MV-4-11 (cell line): ENCODE data around the gene SC5D.

Source experiments
- DNase-seq: peaks from one replicate; lab custom pipeline; 2025; lab: John Stamatoyannopoulos, UW

The SC5D gene

GRCh38 chr11:121329781-121330395 is 37.3 kb downstream of the SC5D start:
- DNase-seq, result no peak

DNA sequence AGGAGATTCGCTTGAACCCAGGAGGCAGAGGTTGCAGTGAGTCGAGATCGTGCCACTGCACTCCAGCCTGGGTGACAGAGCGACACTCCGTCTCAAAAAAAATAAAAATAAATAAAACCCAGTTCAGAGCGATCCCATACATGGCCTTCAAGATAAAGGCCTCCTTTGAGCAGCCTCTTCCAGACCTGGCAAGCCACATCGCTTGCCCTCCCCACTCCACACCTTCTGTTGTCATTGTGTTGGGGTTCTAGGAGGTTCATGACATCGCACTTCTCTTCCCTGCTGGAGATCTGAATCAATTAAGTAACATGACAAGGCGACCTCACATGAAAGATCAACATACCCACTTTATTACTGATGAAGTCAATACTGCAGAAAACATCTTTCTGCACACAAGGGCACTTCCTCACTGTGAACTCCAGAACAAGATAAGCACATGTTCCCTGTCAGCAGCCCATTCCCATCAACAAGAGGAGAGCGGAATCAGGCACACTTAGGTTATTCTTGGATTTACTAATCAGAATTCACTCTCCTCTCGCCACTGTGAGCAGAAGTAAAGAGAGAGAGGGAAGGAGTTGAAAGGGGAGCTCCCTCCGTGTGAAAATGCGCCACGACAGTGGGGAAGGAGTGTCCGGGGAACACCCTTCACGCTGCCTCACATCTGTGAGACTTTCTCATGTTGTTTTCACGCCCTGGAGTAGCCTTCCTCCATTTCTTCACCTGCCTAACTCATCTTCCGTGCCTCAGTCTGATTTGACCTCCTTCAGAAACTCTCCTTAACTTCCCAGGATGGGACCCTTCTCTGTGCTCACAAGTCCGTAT is 38.3 kb downstream of the SC5D start:
- no peak for DNase-seq

DNA sequence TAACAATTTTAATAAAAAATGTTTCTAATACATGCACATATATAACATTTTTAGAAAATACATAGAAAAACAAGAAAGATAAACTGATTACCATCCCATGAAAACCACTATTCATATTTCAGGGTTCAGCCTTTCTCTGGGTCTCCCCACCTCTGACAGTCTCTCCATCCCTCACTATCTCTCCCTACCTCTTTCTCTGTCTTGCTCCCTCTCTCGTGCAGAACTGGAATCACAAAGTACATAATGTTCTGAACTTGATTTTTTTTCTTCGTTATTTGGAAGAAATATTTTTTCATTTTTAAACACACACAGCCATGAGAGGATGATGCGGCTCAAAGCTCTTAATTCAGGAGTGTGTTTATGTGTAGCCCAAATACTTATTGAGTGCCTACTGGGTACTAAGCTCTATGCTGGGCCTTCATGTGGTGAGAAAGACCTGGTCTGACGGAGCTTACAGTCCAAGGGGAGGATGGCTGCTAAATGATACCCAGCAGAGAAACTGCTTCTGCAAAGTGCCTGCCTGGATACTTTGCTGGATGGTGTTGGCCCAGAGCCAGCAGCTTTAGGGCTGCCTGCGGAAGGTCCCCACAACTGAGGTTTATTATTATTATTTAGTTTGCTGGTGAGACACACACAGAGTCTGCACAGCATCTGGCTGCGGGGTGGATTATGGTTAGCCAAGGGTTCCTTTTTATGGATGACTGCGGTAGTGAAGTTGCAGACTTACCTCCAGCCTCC is 42.6 kb downstream of the SC5D start:
- peak; percentile 61 for DNase-seq

- peak; percentile 96 for DNase-seq
Observed at GRCh38 chr11:121336279-121336937, 43.8 kb downstream of the SC5D start.

DNA sequence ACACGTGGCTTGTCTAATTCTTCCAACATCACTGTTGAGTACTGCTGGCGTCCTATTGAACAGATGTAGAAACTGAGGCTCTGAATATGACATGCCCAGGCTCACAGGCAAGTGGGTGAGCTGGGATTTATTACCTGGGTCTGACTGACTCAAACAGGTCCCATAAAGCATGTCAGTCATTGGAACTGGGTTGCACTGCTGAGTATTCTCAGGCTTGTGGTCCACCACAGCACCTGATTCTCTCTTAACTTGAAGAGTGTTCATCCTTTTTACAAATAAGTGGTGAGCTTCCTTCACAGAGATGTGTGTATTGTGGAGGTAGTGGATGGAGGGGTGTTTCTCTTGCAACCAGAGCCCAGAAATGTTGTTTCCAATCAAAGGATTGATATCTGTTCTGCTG is 44.5 kb downstream of the SC5D start:
- DNase-seq, result no peak

GRCh38 chr11:121337740-121338272 is 45.2 kb downstream of the SC5D start:
- DNase-seq, result peak; percentile 46

GRCh38 chr11:121338536-121338935 is 46.0 kb downstream of the SC5D start:
- DNase-seq, result no peak

GRCh38 chr11:121340032-121340580 is 47.5 kb downstream of the SC5D start:
- peak; percentile 70 for DNase-seq

DNA sequence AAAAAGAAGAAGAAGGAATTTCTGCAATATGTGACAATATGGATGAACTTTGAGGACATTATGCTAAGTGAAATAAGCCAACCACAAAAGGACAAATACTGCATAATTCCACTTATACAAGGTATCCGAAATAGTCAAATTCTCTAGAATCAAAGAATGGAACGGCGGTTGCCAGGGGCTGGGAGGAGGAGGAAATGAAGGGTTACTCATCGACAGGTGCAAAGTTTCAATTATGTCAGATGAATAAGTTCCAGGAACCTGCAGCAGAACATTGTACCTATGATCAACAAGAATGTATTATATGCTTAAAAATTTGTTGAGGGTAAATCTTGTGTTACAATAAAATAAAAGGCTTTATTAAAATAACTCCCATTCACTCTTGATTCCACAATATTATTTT is 49.0 kb downstream of the SC5D start:
- DNase-seq, result no peak

DNA sequence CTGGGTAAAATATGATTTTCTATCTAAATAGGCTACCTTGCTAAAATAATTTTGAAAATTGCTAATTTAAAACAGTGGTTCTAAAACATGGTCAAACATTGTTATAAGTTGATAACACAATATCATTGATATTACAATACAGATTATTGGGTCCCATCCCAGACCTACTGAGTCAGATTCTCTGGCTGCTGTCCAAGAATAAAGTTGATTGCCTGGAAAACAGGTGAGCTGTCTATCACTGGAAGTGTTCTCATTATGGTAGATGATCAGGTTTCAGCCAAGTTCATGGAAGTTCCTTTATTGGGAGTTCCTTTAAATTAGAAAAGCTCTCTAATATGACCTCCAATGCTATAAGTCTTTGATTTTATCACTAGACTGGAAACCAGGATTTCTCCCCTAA is 52.3 kb downstream of the SC5D start:
- no peak for DNase-seq

GRCh38 chr11:121347094-121347493 is 54.5 kb downstream of the SC5D start:
- no peak for DNase-seq

DNA sequence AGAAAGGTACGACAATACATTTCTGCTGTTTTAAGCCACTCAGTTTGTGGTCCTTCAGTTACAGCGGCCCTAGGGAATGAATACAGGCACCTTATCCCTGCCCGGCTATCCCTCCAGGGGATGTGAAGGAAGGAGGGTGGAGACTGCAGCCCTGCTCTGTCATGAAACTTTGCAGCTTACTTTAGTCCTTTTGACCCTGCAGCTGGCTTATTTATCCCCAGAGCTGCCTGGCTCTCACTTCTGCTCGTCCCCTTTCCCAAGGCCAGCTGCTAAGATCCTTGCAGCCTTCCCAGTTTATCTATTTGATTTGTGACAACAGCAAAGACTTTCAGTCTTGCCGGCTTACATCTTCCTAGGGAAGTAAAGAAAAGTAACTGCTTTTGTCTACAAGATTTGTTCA is 55.2 kb downstream of the SC5D start:
- no peak for DNase-seq

GRCh38 chr11:121348220-121348875 is 55.8 kb downstream of the SC5D start:
- no peak for DNase-seq

DNA sequence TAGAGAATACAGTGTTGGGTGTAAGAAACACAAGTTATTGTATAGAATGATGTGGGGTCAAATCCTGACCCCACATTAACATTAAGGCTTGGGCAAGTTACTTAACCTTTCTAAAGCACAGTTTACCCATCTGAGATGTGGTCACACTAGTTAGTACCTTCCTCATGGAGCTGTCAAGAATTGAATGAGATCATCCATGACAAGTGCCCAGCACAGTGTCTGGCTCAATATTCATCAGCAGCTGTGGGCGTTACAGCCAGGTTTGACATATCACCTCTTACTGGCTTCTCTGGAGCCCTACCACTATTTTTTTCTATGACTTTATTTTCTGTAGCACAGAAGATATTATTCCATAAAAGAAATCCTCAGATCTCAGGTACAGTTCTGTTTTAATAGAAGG is 57.2 kb downstream of the SC5D start:
- no peak for DNase-seq

- no peak for DNase-seq
Observed at GRCh38 chr11:121350314-121351082, 57.9 kb downstream of the SC5D start.

- no peak for DNase-seq
Observed at GRCh38 chr11:121351083-121351630, 58.6 kb downstream of the SC5D start.

DNA sequence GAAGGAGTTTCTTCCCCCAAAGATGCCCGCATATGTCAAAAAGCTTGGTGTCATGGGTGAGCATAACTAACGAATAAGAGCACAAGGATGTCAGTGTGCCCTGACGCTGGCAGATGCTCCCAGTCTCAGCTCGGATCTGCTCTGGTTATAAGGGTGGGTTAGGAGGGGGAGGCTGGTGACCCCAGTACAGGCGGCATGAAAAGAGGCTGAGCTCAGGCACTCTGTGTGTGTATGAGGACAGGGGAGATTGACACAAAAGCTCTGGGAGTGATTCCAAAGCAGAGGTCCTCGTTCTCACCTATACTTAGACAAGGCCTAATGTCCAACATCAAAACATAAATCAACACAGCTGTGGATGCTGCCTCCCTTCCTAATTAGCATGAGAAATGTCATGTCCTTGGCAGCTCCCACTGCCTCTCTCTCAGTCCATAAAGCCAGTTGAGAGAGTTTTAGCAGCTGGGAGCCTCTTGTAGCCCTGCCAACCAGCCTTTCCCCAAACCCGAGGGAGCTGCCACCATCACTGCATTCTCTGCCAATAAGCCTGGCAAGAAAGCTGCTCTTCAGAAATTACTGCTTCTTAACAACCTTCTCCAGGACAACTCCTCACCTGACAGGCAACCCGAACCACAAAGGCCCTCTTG is 59.8 kb downstream of the SC5D start:
- DNase-seq, result no peak

- no peak for DNase-seq
Observed at GRCh38 chr11:121354192-121354591, 61.6 kb downstream of the SC5D start.

GRCh38 chr11:121356357-121356756 is 63.8 kb downstream of the SC5D start:
- DNase-seq, result no peak
